HepG2 (cell line): ENCODE data around the gene CEP78. TPM values are rescaled to one million over a fixed set of nuclear protein-coding genes. Genes with fewer than 3 reads are reported as not detected.

Experiments
- ATAC-seq: fragments of 200-7000 bp; cut with Tn5 transposase; 3 replicates; pipeline ENCODE4 v1.9.1; 2020; ENCODE audit warnings: mild to moderate bottlenecking, moderate library complexity
- BruUV-seq: library from RNA; stranded (reverse); fragments of 400-500 nt; replicated peaks from 2 replicates; lab custom pipeline; 2021; lab: Mats Ljungman, UMichigan
- CTCF ChIA-PET: fragments of 300-600 bp; formaldehyde crosslinking; extraction: SDS; loops from one replicate; lab custom pipeline; 2021; ENCODE audit warnings: low total read pairs, inconsistent platforms, low intra/inter-chr PET ratio; lab: Yijun Ruan, JAX
- POLR2A ChIA-PET: fragments of 350-600 bp; sonication (Branson Sonifier 250); formaldehyde crosslinking; loops from one replicate; lab custom pipeline; 2020; ENCODE audit warnings: antibody characterized with exemption, inconsistent platforms; lab: Yijun Ruan, JAX
- DNase-seq: peaks from one replicate; pipeline ENCODE4 v3.0.0-alpha.2; 2015; ENCODE audit warnings: low spot score
- FAIRE-seq: peaks from 3 replicates; lab custom pipeline; 2011; peaks lifted over from hg19 to GRCh38; lab: Jason Lieb, UNC
- H2AFZ ChIP-seq: one replicate; pipeline ENCODE4 v1.6.1; 2011; ENCODE audit warnings: low read length, inconsistent platforms
- H3K27ac ChIP-seq: fragments of 300-600 bp; 3 replicates; pipeline ENCODE4 v1.8.0; 2011; ENCODE audit warnings: mixed run types, mild to moderate bottlenecking, mixed read lengths, low read length, inconsistent platforms; ENCODE audit not compliant: insufficient read depth; ENCODE audit errors: extremely low read length
- H3K27me3 ChIP-seq, 2 experiments: fragments of 200-600 bp in 1 of 2; 2 replicates in 1 of 2; 3 replicates in 1 of 2; pipeline versions ENCODE4 v1.6.0 to v1.8.0; 2011; ENCODE audit warnings: low read length in 2 of 2, mild to moderate bottlenecking in 2 of 2, moderate library complexity in 2 of 2, inconsistent platforms in 1 of 2; ENCODE audit not compliant: insufficient read depth in 2 of 2, control insufficient read depth in 1 of 2
- H3K36me3 ChIP-seq, 2 experiments: fragments of 200-600 bp in 1 of 2; replicated peaks in 1 of 2; 2 replicates in 1 of 2; 3 replicates in 1 of 2; pipeline versions ENCODE4 v1.5.1 to v1.8.0; 2011; ENCODE audit warnings: low read length in 2 of 2, inconsistent platforms in 1 of 2; ENCODE audit not compliant: insufficient read depth in 2 of 2, control insufficient read depth in 1 of 2
- H3K4me1 ChIP-seq: 2 replicates; pipeline ENCODE4 v1.5.1; 2012; ENCODE audit warnings: low read length, inconsistent platforms; ENCODE audit not compliant: insufficient read depth
- H3K4me2 ChIP-seq: 2 replicates; pipeline ENCODE4 v1.6.0; 2011; ENCODE audit warnings: low read depth, low read length, inconsistent platforms
- H3K4me3 ChIP-seq, 3 experiments: fragments of 200-600 bp in 1 of 3; sonication (generic), shearing (Covaris generic) in 1 of 3; replicated peaks in 1 of 3; 2 replicates each; pipeline ENCODE4 v1.5.1; 2011 to 2016; ENCODE audit warnings: low read length in 3 of 3, inconsistent platforms in 2 of 3, low read depth in 2 of 3, mild to moderate bottlenecking in 2 of 3, control low read depth in 1 of 3, mixed read lengths in 1 of 3; ENCODE audit not compliant: insufficient read depth in 1 of 3
- H3K79me2 ChIP-seq: one replicate; pipeline ENCODE4 v1.6.1; 2011; ENCODE audit warnings: low read length, inconsistent platforms; ENCODE audit not compliant: insufficient read depth
- H3K9ac ChIP-seq: 2 replicates; pipeline ENCODE4 v1.6.0; 2011; ENCODE audit warnings: mild to moderate bottlenecking, low read depth, low read length, inconsistent platforms; ENCODE audit not compliant: insufficient read depth
- H3K9me3 ChIP-seq: 2 replicates; pipeline ENCODE4 v1.5.1; 2012; ENCODE audit warnings: mild to moderate bottlenecking, low read length
- H4K20me1 ChIP-seq: 2 replicates; pipeline ENCODE4 v1.6.0; 2011; ENCODE audit warnings: inconsistent platforms, mild to moderate bottlenecking, low read length, moderate library complexity; ENCODE audit not compliant: insufficient read depth
- HMG20A ChIP-seq: IDR thresholded peaks from 2 replicates; pipeline ENCODE4 v1.6.1; 2016; ENCODE audit warnings: borderline replicate concordance
- MAFK ChIP-seq, 2 experiments: IDR thresholded peaks in 1 of 2; conservative IDR thresholded peaks in 1 of 2; 2 replicates each; pipeline ENCODE4 v1.6.1; 2011; ENCODE audit warnings: improper control_type of control experiment in 2 of 2, low read length in 2 of 2
- POLR2AphosphoS5 ChIP-seq: IDR thresholded peaks from 2 replicates; pipeline ENCODE4 v1.6.1; 2012; ENCODE audit warnings: low read depth, low read length
- RBM22 ChIP-seq: fragments of 200-400 bp; formaldehyde crosslinking; optimal IDR thresholded peaks from 2 replicates; pipeline ENCODE3; 2017; ENCODE audit warnings: mild to moderate bottlenecking, low read length, moderate library complexity
- TRIM24 ChIP-seq: sonication (generic); formaldehyde crosslinking; IDR thresholded peaks from 2 replicates; pipeline ENCODE4 v1.8.0; 2022; ENCODE audit warnings: mild to moderate bottlenecking, missing genetic modification reagents
- ZKSCAN5 ChIP-seq: sonication (generic); formaldehyde crosslinking; IDR thresholded peaks from 2 replicates; pipeline ENCODE4 v1.5.1; 2020; ENCODE audit warnings: mild to moderate bottlenecking, missing genetic modification reagents
- ZNF547 ChIP-seq: sonication (generic); formaldehyde crosslinking; IDR thresholded peaks from 2 replicates; pipeline ENCODE4 v1.5.1; 2020; ENCODE audit warnings: mild to moderate bottlenecking, missing genetic modification reagents
- WGBS: methylation state at CpG from one replicate; pipeline ENCODE4 v1.1.6; 2017; ENCODE audit warnings: low lambda C conversion rate; 5-methylcytosine and 5-hydroxymethylcytosine counted together
- in situ Hi-C: cut with HindIII; loops from 2 replicates; pipeline ENCODE4 v1.10.0; 2017; ENCODE audit warnings: low pct_unique_long_range_greater_than_20kb; ENCODE audit not compliant: extremely low pct_ligation_motif_present
- intact Hi-C: fragments of 100-400 bp; cut with micrococcal nuclease; formaldehyde crosslinking; loops from one replicate; pipeline ENCODE4 v1.10.0; 2022; ENCODE audit not compliant: unreplicated experiment
- polyA plus RNA-seq, 8 experiments: library from polyadenylated mRNA; depleted of rRNA in 3 of 8; stranded (reverse) in 7 of 8; unstranded in 1 of 8; fragments of >200 nt; fragmentation: Illumina TruSeq in 4 of 8; extraction: Trizol in 4 of 8; gene quantifications; 2 replicates each; pipeline versions ENCODE4 v1.2.1 to v1.2.3, GENCODE V29; 2011 to 2016; ENCODE audit warnings: low read depth in 4 of 8, missing spikeins in 1 of 8, mixed read lengths in 1 of 8; ENCODE audit not compliant: insufficient read depth in 1 of 8
- total RNA-seq, 5 experiments: library from RNA; depleted of rRNA; stranded (reverse); fragments of >200 nt; fragmentation: Illumina TruSeq; extraction: Trizol; gene quantifications; 2 replicates each; pipeline ENCODE4 v1.2.3, GENCODE V29; 2016; ENCODE audit warnings: low read depth in 1 of 5
- TF ChIP-seq, protein P1 (sequence below): sonication (generic); formaldehyde crosslinking; IDR thresholded peaks from 2 replicates; pipeline ENCODE4 v1.8.0; 2023; ENCODE audit warnings: mild to moderate bottlenecking, missing genetic modification reagents
- TF ChIP-seq, protein P2 (sequence below): sonication (generic); formaldehyde crosslinking; IDR thresholded peaks from 2 replicates; pipeline ENCODE4 v1.5.1; 2020; ENCODE audit warnings: missing genetic modification reagents, mild to moderate bottlenecking, borderline replicate concordance

Gene CEP78
- total and polyA plus RNA-seq, 2 of the 13 experiments (the other 11 are each of a cell fraction or from before 2014, with no cell fraction given) = 5.1 to 30.8 TPM

DNA sequence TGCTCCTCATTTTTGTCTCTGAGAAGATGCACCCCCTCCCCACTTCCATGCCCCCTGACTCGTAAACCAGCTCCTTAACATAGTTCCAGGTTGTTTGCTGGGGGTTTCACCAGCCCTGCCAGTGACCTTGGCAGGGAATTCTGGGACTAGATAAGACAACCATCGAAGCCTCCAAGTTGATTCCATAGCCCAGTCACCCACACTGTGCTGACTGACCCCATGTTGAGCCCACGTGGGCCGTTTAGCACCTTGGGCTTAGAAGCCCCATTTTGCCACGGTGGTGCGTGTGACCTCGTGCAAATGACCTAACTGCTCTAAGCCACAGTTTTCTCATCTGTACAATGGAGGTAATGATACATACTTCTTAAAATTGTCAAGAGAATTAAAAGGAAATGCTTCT, 85.6 kb downstream of the CEP78 start:
- DNase-seq (no peak), FAIRE-seq (no peak), ATAC-seq (no peak)
- H3K4me1 ChIP-seq = no peaks in the 10 kb centered on the region
- H4K20me1 ChIP-seq = peaks cover 19% of the 10 kb centered on the region
- no peak overlapping the region for H3K27ac ChIP-seq
- POLR2A ChIA-PET = interaction anchor here (1.1 kb wide), 1 partner anchor 42 kb away, joined by 3 read pairs; no protein-coding TSS in a partner anchor
- WGBS = 89% methylated on average over 7 of the region's 7 CpGs
- BruUV-seq = no TSS peak
- TF ChIP-seq, protein P1, sequence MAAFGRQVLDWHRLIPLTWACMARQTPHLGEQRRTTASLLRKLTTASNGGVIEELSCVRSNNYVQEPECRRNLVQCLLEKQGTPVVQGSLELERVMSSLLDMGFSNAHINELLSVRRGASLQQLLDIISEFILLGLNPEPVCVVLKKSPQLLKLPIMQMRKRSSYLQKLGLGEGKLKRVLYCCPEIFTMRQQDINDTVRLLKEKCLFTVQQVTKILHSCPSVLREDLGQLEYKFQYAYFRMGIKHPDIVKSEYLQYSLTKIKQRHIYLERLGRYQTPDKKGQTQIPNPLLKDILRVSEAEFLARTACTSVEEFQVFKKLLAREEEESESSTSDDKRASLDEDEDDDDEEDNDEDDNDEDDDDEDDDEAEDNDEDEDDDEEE (CRISPR knock-in tag) = no peak
- no peak for TF ChIP-seq ZKSCAN5
- no peak for TF ChIP-seq TRIM24 (CRISPR knock-in tag)
- peak; percentile 78 for TF ChIP-seq RBM22
- TF ChIP-seq HMG20A (CRISPR knock-in tag) = no peak
- 0 out of 2 replicates have a peak, but pooled peaks have one; percentile 5 for TF ChIP-seq POLR2AphosphoS5
- TF ChIP-seq, protein P2, sequence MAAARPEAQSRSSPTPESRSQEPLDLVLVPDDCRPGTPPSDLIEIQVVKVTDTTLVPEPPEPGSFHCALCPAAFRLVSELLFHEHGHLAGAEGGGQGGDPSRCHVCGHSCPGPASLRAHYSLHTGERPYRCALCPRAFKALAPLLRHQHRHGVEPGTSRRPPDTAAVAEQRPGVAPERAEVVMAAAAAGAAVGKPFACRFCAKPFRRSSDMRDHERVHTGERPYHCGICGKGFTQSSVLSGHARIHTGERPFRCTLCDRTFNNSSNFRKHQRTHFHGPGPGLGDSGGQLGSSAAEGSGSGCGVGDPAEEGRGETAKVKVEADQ (CRISPR knock-in tag) = no peak
- TF ChIP-seq ZNF547 = no peak
- TF ChIP-seq MAFK (conservative IDR thresholded peaks at IDR 0.05 in 1 of 2, IDR thresholded peaks at IDR 0.05 in 1 of 2; ENCODE audit: low read length in 2 of 2) = no peak
- CTCF ChIA-PET = no interaction called here
- H3K27me3 ChIP-seq = no peaks in the 10 kb centered on the region
- H2AFZ ChIP-seq = no peak overlapping the region
- H3K4me3 ChIP-seq = no peak overlapping the region
- H3K9me3 ChIP-seq = no peaks in the 10 kb centered on the region
- intact Hi-C loops (no loop called here), in situ Hi-C loops (no loop called here)
- H3K36me3 ChIP-seq = peaks cover 30 to 79% of the 10 kb centered on the region in 2 experiments
- H3K9ac ChIP-seq = no peak overlapping the region
- H3K4me2 ChIP-seq = no peak overlapping the region
- peaks cover 8% of the 10 kb centered on the region for H3K79me2 ChIP-seq
